ENCODE data around the gene VPS9D1. TPM values are rescaled to one million over a fixed set of nuclear protein-coding genes. Genes with fewer than 3 reads are reported as not detected.
"Not testable (repeated sequence)": the region's sequence is repeated elsewhere in the genome, so short reads cannot be mapped to it uniquely, and the experiment has no call there.

The VPS9D1 gene
- total RNA-seq, 4 donors from 2014 or later = 4.4 to 10.1 (median 7.3) TPM

- Histone ChIP-seq H3K4me1 (peaks cover 0 to 26% (median 16%) of the 10 kb centered on the region in 3 donors), H3K27ac (no peak overlapping the region), H3K9me3 (no peaks in the 10 kb centered on the region), H3K4me3 (no peak overlapping the region), H3K36me3 (peaks cover 0 to 59% of the 10 kb centered on the region in 2 donors), H3K27me3 (peaks cover 2% of the 10 kb centered on the region)
- TF ChIP-seq POLR2AphosphoS5 (IDR thresholded peaks at IDR 0.05) (no peak), CTCF (IDR thresholded peaks at IDR 0.05) (no peak), POLR2A (IDR thresholded peaks at IDR 0.05) (no peak), EP300 (IDR thresholded peaks at IDR 0.05) (no peak)
- no peak for ATAC-seq
- WGBS, 2 donors (ENCODE audit: low coverage in 1 of 2) = no CpG with 5 or more reads among the region's 19 CpGs
Measured at GRCh38 chr16:89697161-89697615, 23.5 kb downstream of the VPS9D1 start.

- no peak for TF ChIP-seq POLR2A (IDR thresholded peaks at IDR 0.05)
- TF ChIP-seq POLR2AphosphoS5 (IDR thresholded peaks at IDR 0.05) = no peak
- no peak for TF ChIP-seq CTCF (IDR thresholded peaks at IDR 0.05)
- TF ChIP-seq EP300 (IDR thresholded peaks at IDR 0.05) = no peak
- Histone ChIP-seq H3K4me3 (no peak overlapping the region), H3K27ac (no peak overlapping the region), H3K27me3 (no peaks in the 10 kb centered on the region), H3K9me3 (no peaks in the 10 kb centered on the region), H3K36me3 (peaks cover 0 to 64% of the 10 kb centered on the region in 2 donors), H3K4me1 (peaks cover 0 to 22% (median 11%) of the 10 kb centered on the region in 3 donors)
- no CpG with 5 or more reads among the region's 18 CpGs for WGBS, 2 donors (ENCODE audit: low coverage in 1 of 2)
- ATAC-seq = no peak
Measured at GRCh38 chr16:89696670-89697128, 24.0 kb downstream of the VPS9D1 start.

DNA sequence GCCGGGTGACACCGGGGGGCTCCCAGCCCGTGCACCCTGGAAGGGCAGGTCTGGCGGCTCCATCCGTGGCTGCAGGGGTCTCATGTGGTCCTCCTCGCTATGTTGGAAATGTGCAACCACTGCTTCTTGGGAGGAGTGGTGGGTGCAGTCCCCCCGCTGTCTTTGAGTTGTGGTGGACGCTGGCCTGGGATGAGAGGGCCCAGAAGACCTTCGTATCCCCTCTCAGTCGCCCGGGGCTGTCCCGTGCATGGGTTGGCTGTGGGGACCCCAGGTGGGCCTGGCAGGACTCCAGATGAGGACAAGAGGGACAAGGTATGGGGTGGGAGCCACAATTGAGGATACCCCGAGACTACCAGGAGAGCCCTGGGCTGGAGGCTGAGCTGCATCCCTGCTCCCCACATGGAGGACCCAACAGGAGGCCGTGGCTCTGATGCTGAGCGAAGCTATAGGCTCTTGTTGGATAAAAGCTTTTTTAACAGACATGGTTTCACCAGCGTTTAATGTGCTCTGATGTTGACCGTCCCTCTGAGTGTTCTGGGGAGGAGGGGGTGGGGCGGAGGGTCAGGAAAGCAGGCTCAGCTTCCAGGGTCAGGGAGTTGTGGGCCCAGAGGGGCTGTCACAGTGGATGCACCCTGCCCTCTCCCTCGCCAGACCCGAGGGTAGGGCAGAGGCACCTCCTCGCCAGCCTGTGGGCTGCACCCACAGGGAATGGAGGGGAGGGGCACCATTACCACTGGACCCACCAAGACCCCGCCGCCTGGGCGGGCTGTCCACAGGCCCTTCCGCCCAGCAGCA, 24.6 kb downstream of the VPS9D1 start:
- WGBS, 2 donors (ENCODE audit: low coverage in 1 of 2) = 49% methylated on average over 4 of the region's 25 CpGs; no CpG with 5 or more reads in 1 of the 2 donors
- Histone ChIP-seq H3K36me3 (peaks cover 0 to 70% of the 10 kb centered on the region in 2 donors), H3K4me1 (peaks cover 0 to 17% (median 9%) of the 10 kb centered on the region in 3 donors), H3K9me3 (no peaks in the 10 kb centered on the region), H3K27ac (no peak overlapping the region), H3K4me3 (no peak overlapping the region), H3K27me3 (no peaks in the 10 kb centered on the region)
- TF ChIP-seq POLR2A (IDR thresholded peaks at IDR 0.05) (no peak), EP300 (IDR thresholded peaks at IDR 0.05) (no peak), CTCF (IDR thresholded peaks at IDR 0.05) (no peak), POLR2AphosphoS5 (IDR thresholded peaks at IDR 0.05) (no peak)
- no peak for ATAC-seq

- ATAC-seq = no peak
- H3K36me3 ChIP-seq = peaks cover 0 to 78% of the 10 kb centered on the region in 2 donors
- no CpG with 5 or more reads among the region's 31 CpGs for WGBS, 2 donors (ENCODE audit: low coverage in 1 of 2)
- H3K9me3 ChIP-seq = no peaks in the 10 kb centered on the region
- TF ChIP-seq POLR2A (IDR thresholded peaks at IDR 0.05) (no peak), EP300 (IDR thresholded peaks at IDR 0.05) (no peak), CTCF (IDR thresholded peaks at IDR 0.05) (no peak), POLR2AphosphoS5 (IDR thresholded peaks at IDR 0.05) (no peak)
- no peak overlapping the region for H3K4me3 ChIP-seq
- no peaks in the 10 kb centered on the region for H3K27me3 ChIP-seq
- peaks cover 0 to 9% (median 1%) of the 10 kb centered on the region in 3 donors for H3K4me1 ChIP-seq
- H3K27ac ChIP-seq = no peak overlapping the region
Measured at GRCh38 chr16:89695086-89695874, 25.4 kb downstream of the VPS9D1 start.

- H3K4me3 ChIP-seq, H3K9me3 ChIP-seq, H3K27ac ChIP-seq, H3K27me3 ChIP-seq, H3K4me1 ChIP-seq, ATAC-seq: not testable (repeated sequence)
- WGBS, 2 donors (ENCODE audit: low coverage in 1 of 2) = no CpG with 5 or more reads among the region's 23 CpGs
- peaks cover 0 to 81% of the 10 kb centered on the region in 2 donors for H3K36me3 ChIP-seq
Measured at GRCh38 chr16:89694784-89695085, 26.0 kb downstream of the VPS9D1 start.

All from gastroesophageal sphincter (tissue), 4 donors.